HG03520 (cell line): ENCODE measurements around the gene CXCL17.
"Not testable (repeated sequence)": the region's sequence is repeated elsewhere in the genome, so short reads cannot be mapped to it uniquely, and the experiment has no call there.

ENCODE experiments used
- ATAC-seq: cut with Tn5 transposase; IDR thresholded peaks from one replicate; pipeline ENCODE4 v1.9.1; 2021; ENCODE audit warnings: mild to moderate bottlenecking, moderate library complexity; ENCODE audit not compliant: unreplicated experiment

Gene CXCL17

GRCh38 chr19:42466521-42467182, 23.9 kb upstream of the CXCL17 start:
- no peak for ATAC-seq

- ATAC-seq: peak; percentile 58
Measured at GRCh38 chr19:42465827-42466280, 23.1 kb upstream of the CXCL17 start.

GRCh38 chr19:42461700-42462324, 19.1 kb upstream of the CXCL17 start:
- ATAC-seq: no peak

GRCh38 chr19:42461231-42461630, 18.5 kb upstream of the CXCL17 start:
- not testable (repeated sequence) for ATAC-seq

GRCh38 chr19:42459926-42460325, 17.2 kb upstream of the CXCL17 start:
- ATAC-seq: no peak

- ATAC-seq: no peak
Measured at GRCh38 chr19:42455621-42456081, 12.9 kb upstream of the CXCL17 start.

GRCh38 chr19:42455086-42455485, 12.3 kb upstream of the CXCL17 start:
- ATAC-seq: no peak

GRCh38 chr19:42452590-42452989, 9.8 kb upstream of the CXCL17 start:
- no peak for ATAC-seq

GRCh38 chr19:42450314-42450934, 7.7 kb upstream of the CXCL17 start:
- ATAC-seq: no peak

GRCh38 chr19:42448306-42448705, 5.6 kb upstream of the CXCL17 start:
- ATAC-seq: not testable (repeated sequence)

GRCh38 chr19:42445948-42446347, 3.2 kb upstream of the CXCL17 start:
- ATAC-seq: no peak

GRCh38 chr19:42443944-42444398, 1.2 kb upstream of the CXCL17 start:
- ATAC-seq: no peak

- ATAC-seq: no peak
Measured at GRCh38 chr19:42441049-42441445, 1.7 kb downstream of the CXCL17 start.

- ATAC-seq: no peak
Measured at GRCh38 chr19:42440357-42441048, 2.2 kb downstream of the CXCL17 start.

GRCh38 chr19:42436006-42436405, 6.7 kb downstream of the CXCL17 start:
- ATAC-seq: no peak

- no peak for ATAC-seq
Measured at GRCh38 chr19:42435316-42435715, 7.4 kb downstream of the CXCL17 start.

- ATAC-seq: no peak
Measured at GRCh38 chr19:42433503-42434260, 9.1 kb downstream of the CXCL17 start.

- ATAC-seq: no peak
Measured at GRCh38 chr19:42431486-42431885, 11.3 kb downstream of the CXCL17 start.

GRCh38 chr19:42428676-42429075, 14.1 kb downstream of the CXCL17 start:
- ATAC-seq: no peak

- ATAC-seq: no peak
Measured at GRCh38 chr19:42427313-42427712, 15.4 kb downstream of the CXCL17 start, which contains the start of gene LIPE. TSS of gene LIPE (minus strand) at chr19:42427388. CDS start at chr19:42427149, 239 bp downstream.
